HG03025 (cell line): ENCODE measurements around the gene PRAMEF6.
"Not testable (repeated sequence)": the region's sequence is repeated elsewhere in the genome, so short reads cannot be mapped to it uniquely, and the experiment has no call there.

Source experiments
- ATAC-seq: cut with Tn5 transposase; IDR thresholded peaks from one replicate; pipeline ENCODE4 v1.9.1; 2021; ENCODE audit warnings: mild to moderate bottlenecking, moderate library complexity; ENCODE audit not compliant: unreplicated experiment, low FRiP score

The PRAMEF6 gene

GRCh38 chr1:12947480-12947879 is at the start of gene PRAMEF6:
Gene PRAMEF6, minus strand, starts transcription at chr1:12947580. Its CDS starts 5,062 bp downstream, at chr1:12942518.
- not testable (repeated sequence) for ATAC-seq

DNA sequence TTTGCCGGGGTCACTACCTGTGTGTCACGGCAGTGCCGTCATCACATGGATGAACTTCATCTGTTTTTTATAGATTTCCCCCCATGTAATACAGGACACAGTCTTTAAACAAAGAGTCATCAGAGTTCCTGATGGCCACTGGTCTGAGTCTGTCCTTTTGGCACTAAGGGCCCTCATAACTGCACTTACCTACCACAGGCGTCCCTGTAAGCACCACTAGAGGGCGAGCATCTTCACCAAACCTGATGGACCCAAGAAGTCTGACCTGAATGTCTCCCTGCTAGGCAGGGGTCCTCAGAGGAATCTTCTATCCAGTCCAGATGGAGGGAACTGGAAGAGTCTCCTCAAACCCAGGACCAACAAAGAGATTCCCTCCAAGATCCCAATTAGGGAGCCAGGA is 23.0 kb downstream of the PRAMEF6 start:
- ATAC-seq, result not testable (repeated sequence)

GRCh38 chr1:12921749-12922148 is 25.6 kb downstream of the PRAMEF6 start:
- not testable (repeated sequence) for ATAC-seq

GRCh38 chr1:12916310-12916709 is 31.1 kb downstream of the PRAMEF6 start, which contains the start of gene PRAMEF7:
Gene PRAMEF7, plus strand, starts transcription at chr1:12916610. Its CDS starts 1,083 bp downstream, at chr1:12917693.
- not testable (repeated sequence) for ATAC-seq

GRCh38 chr1:12903793-12904572 is 43.4 kb downstream of the PRAMEF6 start:
- ATAC-seq, result not testable (repeated sequence)

- ATAC-seq, result not testable (repeated sequence)
Measured at GRCh38 chr1:12899186-12899585, 48.2 kb downstream of the PRAMEF6 start.

DNA sequence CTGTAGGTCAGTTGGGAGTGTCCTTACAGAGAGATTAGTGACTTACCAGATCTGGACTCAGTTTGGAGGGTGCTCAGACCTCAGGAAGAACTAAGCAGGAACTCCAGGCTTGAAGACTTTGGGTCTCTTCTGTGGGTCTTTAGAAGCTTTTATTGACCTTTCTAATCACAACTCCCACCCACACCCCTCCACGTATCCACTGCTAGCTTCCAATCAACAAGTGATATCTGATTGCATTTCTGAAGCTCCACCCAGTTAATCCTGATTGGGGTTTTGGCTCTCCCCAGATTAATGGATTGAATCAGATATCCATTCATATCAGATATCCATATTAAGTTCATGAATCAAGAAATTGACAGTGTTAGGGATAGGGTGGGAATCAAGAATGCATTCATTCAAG is 49.2 kb downstream of the PRAMEF6 start, which contains the start of gene PRAMEF10:
Gene PRAMEF10 (minus strand): TSS at position 101 of the 400 bp plus-strand sequence. CDS start 2,423 bp downstream, outside the sequence.
- not testable (repeated sequence) for ATAC-seq
